ENCODE measurements around the gene RTN3. TPM values are rescaled to one million over a fixed set of nuclear protein-coding genes. Genes with fewer than 3 reads are reported as not detected.

Gene RTN3
- total RNA-seq, 2 experiments from 2014 or later, result 34.0 to 69.3 TPM

DNA sequence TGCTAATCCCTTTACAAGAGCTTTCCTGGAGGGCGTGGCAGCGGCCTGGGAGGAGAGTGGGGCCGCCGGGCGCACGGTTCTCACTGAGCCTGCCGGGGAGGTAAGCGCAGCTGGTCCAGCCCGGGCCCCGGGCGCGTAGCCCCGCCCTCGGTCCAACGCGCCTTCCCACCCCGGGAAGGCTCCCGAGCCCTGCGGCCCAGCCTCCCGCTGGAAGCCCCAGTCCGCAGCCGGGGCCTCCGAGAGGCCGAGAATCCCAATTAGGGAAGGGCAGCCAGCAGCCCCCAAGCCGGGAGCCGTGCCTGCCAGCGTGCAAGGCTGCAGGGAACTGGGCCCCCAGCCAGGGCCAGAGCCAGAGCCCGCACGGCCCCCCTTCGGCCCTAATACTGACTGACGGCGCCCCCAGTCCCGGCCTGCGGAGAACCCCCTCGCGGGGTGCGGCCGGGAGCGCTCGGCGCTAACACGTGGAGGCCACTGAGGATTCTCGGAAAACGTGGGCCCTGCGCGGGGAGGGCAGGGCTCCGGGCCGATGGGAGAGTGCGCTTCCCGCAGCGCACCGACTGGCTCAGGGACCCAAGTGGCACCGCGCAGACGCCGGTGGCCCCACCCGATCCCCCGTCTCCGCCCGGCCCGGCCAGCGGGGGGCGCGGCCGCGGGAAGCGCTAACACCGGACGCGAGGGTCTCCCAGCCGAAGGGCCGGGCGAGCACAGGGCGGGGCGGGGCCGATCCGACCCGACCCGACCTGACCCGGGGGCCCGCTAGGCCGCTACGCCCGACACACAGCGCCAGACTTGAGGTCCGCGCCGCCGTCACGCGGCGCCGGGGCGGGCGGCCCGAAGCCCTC lies 81.6 kb downstream of the RTN3 start:
- Histone ChIP-seq H3K9me3 (ENCODE audit: low read length) (no peaks in the 10 kb centered on the region), H3K4me1 (ENCODE audit: insufficient read depth, low read length, poor library complexity, severe bottlenecking) (peaks cover 13% of the 10 kb centered on the region), H3K27ac (ENCODE audit: low read depth, low read length, poor library complexity, severe bottlenecking) (no peak overlapping the region), H3K4me2 (ENCODE audit: low read length) (no peak overlapping the region), H3K4me3 (ENCODE audit: low read depth, low read length, poor library complexity, severe bottlenecking) (no peak overlapping the region), H4K20me1 (ENCODE audit: insufficient read depth, low read length) (peaks cover 11% of the 10 kb centered on the region; the same call in 1 of the 2 replicates), H2AFZ (ENCODE audit: low read length) (no peak overlapping the region), H3K9me2 (ENCODE audit: insufficient read depth, low read length) (no peaks in the 10 kb centered on the region), H3K79me2 (ENCODE audit: insufficient read depth, low read depth, low read length) (0 out of 2 replicates have a peak, but pooled peaks cover 5% of the 10 kb centered on the region), H3K36me3 (ENCODE audit: insufficient read depth, low read length) (peaks cover 28% of the 10 kb centered on the region; the same call in 1 of the 2 replicates)
- TF ChIP-seq EZH2phosphoT487 (IDR thresholded peaks at IDR 0.05; ENCODE audit: borderline replicate concordance, low read depth, low read length), result no peak
- TF ChIP-seq, protein P1, sequence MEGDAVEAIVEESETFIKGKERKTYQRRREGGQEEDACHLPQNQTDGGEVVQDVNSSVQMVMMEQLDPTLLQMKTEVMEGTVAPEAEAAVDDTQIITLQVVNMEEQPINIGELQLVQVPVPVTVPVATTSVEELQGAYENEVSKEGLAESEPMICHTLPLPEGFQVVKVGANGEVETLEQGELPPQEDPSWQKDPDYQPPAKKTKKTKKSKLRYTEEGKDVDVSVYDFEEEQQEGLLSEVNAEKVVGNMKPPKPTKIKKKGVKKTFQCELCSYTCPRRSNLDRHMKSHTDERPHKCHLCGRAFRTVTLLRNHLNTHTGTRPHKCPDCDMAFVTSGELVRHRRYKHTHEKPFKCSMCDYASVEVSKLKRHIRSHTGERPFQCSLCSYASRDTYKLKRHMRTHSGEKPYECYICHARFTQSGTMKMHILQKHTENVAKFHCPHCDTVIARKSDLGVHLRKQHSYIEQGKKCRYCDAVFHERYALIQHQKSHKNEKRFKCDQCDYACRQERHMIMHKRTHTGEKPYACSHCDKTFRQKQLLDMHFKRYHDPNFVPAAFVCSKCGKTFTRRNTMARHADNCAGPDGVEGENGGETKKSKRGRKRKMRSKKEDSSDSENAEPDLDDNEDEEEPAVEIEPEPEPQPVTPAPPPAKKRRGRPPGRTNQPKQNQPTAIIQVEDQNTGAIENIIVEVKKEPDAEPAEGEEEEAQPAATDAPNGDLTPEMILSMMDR (conservative IDR thresholded peaks at IDR 0.05; ENCODE audit: low read length), result no peak
- ChIA-PET POLR2A (no interaction called here), CTCF (ENCODE audit: unreplicated experiment) (no interaction called here)
- no TSS peak for BruUV-seq (replicated peaks)
- intact Hi-C loops (cut with micrococcal nuclease; ENCODE audit: unreplicated experiment), result no loop called here
- DNase-seq (ENCODE audit: low spot score), result no peak

DNA sequence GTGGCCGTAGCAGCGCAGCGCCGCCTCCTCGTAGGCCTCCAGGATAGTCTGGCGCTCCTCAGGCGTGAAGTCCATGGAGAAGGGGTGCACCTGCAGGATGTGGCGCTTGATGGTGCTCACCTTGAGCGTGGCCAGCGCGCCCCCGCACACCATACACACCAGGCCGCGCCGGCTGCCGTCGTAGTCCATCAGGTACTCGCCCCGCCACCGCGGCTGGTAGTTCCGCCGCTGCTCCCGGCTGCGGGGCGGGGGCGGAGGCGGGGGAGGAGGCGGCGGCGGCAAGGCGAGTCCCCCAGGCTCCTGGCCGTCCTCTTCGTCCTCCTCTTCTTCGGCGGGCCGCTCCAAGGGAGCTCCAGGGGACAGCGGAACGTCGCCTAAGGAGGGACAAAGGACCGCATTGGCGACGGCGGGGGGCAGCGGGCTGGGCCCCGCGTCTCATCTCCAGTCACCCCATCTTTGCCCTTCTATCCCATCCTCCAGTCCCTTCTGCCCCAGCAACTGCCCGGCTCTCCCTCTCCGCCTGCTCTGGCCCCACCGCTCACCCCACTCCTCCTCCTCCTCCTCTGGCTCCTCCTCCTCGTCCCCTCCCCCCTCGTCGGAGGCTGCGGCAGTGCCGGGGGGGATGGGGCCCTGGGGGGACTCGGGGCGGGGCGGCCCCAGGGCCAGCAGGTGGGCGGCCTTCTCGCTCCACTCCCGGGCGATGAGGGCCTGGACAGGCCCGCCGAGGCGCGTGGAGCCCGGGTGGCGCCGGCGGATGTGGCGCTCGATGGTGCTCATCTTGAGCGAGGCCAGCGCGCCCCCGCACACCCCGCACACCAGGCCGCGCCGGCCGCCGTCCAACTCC lies 82.4 kb downstream of the RTN3 start:
- TF ChIP-seq, protein P1 (conservative IDR thresholded peaks at IDR 0.05; ENCODE audit: low read length), result no peak
- TF ChIP-seq EZH2phosphoT487 (IDR thresholded peaks at IDR 0.05; ENCODE audit: borderline replicate concordance, low read depth, low read length), result no peak
- Histone ChIP-seq H4K20me1 (ENCODE audit: insufficient read depth, low read length) (peaks cover 12% of the 10 kb centered on the region; the same call in 1 of the 2 replicates), H3K79me2 (ENCODE audit: insufficient read depth, low read depth, low read length) (0 out of 2 replicates have a peak, but pooled peaks cover 6% of the 10 kb centered on the region), H3K27ac (ENCODE audit: low read depth, low read length, poor library complexity, severe bottlenecking) (no peak overlapping the region), H3K9me2 (ENCODE audit: insufficient read depth, low read length) (no peaks in the 10 kb centered on the region), H3K4me1 (ENCODE audit: insufficient read depth, low read length, poor library complexity, severe bottlenecking) (peaks cover 13% of the 10 kb centered on the region), H3K9me3 (ENCODE audit: low read length) (no peaks in the 10 kb centered on the region), H3K4me3 (ENCODE audit: low read depth, low read length, poor library complexity, severe bottlenecking) (no peak overlapping the region), H3K4me2 (ENCODE audit: low read length) (no peak overlapping the region), H2AFZ (ENCODE audit: low read length) (no peak overlapping the region), H3K36me3 (ENCODE audit: insufficient read depth, low read length) (peaks cover 26% of the 10 kb centered on the region; the same call in 1 of the 2 replicates)
- no TSS peak for BruUV-seq (replicated peaks)
- ChIA-PET POLR2A (no interaction called here), CTCF (ENCODE audit: unreplicated experiment) (no interaction called here)
- no peak for DNase-seq (ENCODE audit: low spot score)
- intact Hi-C loops (cut with micrococcal nuclease; ENCODE audit: unreplicated experiment), result no loop called here

Measured in OCI-LY7 (cell line).